ENCODE measurements around the gene PDGFB. TPM values are rescaled to one million over a fixed set of nuclear protein-coding genes. Genes with fewer than 3 reads are reported as not detected.

Gene PDGFB
- total and polyA plus RNA-seq, 9 of the 15 experiments (the other 6 are each of a cell fraction or from before 2014, with no cell fraction given), result 0.07 to 4.0 (median 0.48) TPM; not detected in 1

DNA sequence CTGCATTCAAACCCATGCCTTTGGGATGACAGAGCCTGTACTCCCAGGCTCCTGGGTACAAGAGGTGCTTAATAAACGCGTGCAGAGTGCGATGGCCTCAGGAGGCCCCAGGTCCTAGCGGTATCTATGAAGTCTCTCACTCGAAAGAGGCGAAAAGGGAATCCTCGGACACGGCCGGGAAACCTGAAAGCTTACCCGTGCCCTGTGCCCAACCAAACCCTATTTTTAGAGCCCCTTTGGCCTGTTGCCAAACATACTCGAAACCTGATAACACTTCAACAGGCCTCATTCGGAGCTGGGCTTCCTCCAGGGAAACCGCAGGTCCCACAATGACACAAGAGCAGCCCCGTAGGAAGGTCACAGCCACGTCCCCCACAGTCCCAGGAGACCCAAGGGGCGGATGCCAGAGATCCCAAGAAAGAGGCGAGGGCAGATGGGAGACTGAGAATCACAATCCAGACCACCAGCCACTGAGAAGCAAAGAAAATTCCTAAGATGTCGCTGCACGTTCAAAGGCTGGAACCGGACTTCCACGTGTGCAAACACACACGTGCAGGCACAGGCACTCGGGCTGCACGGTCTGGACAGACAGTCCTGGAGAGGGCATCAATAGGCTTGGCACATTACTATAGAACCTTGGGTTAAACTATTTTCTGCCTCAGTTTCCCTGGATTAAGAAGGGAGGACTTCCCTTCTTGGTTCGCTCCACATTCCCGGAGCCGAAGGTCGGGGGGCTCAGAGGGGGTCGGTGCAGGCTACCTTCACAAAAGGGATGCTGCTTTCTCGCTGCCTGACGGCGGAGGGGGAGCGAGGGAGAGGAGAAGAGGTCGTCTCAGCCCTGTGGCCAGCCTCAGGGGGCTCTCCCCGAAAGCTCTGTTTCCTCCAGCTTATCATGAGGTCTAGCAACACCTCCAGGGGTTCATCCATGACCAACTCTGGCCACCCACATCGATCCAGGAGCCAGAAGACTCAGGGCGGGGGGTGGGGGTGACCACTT lies 8.2 kb downstream of the PDGFB start (continued):
- TF ChIP-seq, protein P1, sequence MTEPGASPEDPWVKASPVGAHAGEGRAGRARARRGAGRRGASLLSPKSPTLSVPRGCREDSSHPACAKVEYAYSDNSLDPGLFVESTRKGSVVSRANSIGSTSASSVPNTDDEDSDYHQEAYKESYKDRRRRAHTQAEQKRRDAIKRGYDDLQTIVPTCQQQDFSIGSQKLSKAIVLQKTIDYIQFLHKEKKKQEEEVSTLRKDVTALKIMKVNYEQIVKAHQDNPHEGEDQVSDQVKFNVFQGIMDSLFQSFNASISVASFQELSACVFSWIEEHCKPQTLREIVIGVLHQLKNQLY (CRISPR knock-in tag; conservative IDR thresholded peaks at IDR 0.05), result no peak
- TF ChIP-seq SAFB (IDR thresholded peaks at IDR 0.05; ENCODE audit: borderline replicate concordance, low read depth, low read length) (no peak), TBL1XR1 (IDR thresholded peaks at IDR 0.05; ENCODE audit: low read length in 2 of 2) (0 out of 4 replicates have a peak, but pooled peaks of 1 of the 2 experiments have one; percentile 17), EWSR1 (IDR thresholded peaks at IDR 0.05; ENCODE audit: borderline replicate concordance, low read depth, partially characterized antibody) (no peak), CBFA2T3 (IDR thresholded peaks at IDR 0.05) (peak; percentile 62), E2F5 (CRISPR knock-in tag; IDR thresholded peaks at IDR 0.05) (no peak), LCOR (CRISPR knock-in tag; IDR thresholded peaks at IDR 0.05) (0 out of 2 replicates have a peak, but pooled peaks have one; percentile 6), CREM (IDR thresholded peaks at IDR 0.05; ENCODE audit: low read depth) (peak; percentile 35), ZNF830 (CRISPR knock-in tag; IDR thresholded peaks at IDR 0.05) (no peak), HNRNPUL1 (IDR thresholded peaks at IDR 0.05; ENCODE audit: low read length) (no peak), L3MBTL2 (IDR thresholded peaks at IDR 0.05) (peak; percentile 50; the same call in 1 of the 2 replicates), SMAD4 (CRISPR knock-in tag; conservative IDR thresholded peaks at IDR 0.05) (0 out of 2 replicates have a peak, but pooled peaks have one; percentile 19)
- TF ChIP-seq, protein P2, sequence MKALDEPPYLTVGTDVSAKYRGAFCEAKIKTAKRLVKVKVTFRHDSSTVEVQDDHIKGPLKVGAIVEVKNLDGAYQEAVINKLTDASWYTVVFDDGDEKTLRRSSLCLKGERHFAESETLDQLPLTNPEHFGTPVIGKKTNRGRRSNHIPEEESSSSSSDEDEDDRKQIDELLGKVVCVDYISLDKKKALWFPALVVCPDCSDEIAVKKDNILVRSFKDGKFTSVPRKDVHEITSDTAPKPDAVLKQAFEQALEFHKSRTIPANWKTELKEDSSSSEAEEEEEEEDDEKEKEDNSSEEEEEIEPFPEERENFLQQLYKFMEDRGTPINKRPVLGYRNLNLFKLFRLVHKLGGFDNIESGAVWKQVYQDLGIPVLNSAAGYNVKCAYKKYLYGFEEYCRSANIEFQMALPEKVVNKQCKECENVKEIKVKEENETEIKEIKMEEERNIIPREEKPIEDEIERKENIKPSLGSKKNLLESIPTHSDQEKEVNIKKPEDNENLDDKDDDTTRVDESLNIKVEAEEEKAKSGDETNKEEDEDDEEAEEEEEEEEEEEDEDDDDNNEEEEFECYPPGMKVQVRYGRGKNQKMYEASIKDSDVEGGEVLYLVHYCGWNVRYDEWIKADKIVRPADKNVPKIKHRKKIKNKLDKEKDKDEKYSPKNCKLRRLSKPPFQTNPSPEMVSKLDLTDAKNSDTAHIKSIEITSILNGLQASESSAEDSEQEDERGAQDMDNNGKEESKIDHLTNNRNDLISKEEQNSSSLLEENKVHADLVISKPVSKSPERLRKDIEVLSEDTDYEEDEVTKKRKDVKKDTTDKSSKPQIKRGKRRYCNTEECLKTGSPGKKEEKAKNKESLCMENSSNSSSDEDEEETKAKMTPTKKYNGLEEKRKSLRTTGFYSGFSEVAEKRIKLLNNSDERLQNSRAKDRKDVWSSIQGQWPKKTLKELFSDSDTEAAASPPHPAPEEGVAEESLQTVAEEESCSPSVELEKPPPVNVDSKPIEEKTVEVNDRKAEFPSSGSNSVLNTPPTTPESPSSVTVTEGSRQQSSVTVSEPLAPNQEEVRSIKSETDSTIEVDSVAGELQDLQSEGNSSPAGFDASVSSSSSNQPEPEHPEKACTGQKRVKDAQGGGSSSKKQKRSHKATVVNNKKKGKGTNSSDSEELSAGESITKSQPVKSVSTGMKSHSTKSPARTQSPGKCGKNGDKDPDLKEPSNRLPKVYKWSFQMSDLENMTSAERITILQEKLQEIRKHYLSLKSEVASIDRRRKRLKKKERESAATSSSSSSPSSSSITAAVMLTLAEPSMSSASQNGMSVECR (CRISPR knock-in tag; IDR thresholded peaks at IDR 0.05), result peak; percentile 27; the same call in 1 of the 2 replicates
- TF ChIP-seq, protein P3, sequence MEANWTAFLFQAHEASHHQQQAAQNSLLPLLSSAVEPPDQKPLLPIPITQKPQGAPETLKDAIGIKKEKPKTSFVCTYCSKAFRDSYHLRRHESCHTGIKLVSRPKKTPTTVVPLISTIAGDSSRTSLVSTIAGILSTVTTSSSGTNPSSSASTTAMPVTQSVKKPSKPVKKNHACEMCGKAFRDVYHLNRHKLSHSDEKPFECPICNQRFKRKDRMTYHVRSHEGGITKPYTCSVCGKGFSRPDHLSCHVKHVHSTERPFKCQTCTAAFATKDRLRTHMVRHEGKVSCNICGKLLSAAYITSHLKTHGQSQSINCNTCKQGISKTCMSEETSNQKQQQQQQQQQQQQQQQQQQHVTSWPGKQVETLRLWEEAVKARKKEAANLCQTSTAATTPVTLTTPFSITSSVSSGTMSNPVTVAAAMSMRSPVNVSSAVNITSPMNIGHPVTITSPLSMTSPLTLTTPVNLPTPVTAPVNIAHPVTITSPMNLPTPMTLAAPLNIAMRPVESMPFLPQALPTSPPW (CRISPR knock-in tag; IDR thresholded peaks at IDR 0.05), result peak; percentile 32

All from K562 (cell line).